Ramos (cell line): Measurements from ENCODE around the gene SRRT.
"Not testable (repeated sequence)": the region's sequence is repeated elsewhere in the genome, so short reads cannot be mapped to it uniquely, and the experiment has no call there.

Experiments used
- in situ Hi-C: fragments of 300-500 bp; cut with MboI; formaldehyde crosslinking; loops from one replicate; pipeline ENCODE4 v1.14.3; 2022; ENCODE audit warnings: low sequenced_read_pairs; ENCODE audit not compliant: unreplicated experiment

SRRT gene

DNA sequence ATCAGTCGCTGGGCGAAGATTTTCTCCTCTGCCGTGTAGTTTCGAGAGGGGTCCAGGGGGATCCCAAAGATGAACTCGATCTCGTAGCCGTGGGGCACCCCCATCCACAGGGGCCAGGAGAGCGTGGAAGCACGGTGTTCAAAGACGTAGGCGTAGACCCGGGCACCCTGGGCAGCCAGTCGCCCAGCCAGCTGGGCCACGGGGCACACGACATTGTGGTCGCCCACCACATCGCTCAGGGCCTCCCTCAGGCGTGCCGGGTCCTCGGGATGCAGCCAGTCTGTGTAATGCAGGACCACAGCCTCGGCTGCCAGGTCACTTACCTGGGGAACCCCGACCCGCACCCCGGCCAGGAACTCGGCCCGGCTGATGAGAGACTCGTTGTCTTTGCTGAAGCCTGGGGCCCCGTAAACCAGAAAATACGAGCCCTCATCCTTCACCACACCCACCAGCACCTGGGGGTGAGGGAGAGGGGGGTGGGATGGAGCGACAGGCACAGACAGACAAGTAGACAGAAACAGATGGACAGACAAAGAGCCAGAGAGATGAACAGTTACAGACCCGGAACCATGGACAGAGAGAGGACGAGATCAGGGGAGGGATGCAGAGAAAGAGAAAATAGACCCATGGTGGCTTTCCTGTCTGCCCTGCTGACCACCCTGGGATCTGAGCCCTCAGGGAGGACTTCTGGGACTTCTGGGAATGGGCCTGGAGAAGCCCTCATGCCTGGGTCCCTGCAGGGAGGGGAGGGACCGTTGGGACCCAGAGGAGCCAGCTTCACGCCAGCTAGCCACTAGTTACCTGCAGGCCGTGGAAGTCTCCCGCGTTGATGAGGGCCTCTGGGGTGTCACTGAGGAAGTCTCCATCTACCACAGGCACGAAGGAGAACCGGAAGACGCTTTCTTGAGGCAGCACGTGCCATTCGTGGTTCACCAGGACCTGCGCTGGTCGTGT is 17.7 kb downstream of the SRRT start:
- in situ Hi-C loops, result loop anchor here (5.0 to 10.0 kb wide), 2 partner anchors 175 to 402 kb away; no protein-coding TSS in a partner anchor

DNA sequence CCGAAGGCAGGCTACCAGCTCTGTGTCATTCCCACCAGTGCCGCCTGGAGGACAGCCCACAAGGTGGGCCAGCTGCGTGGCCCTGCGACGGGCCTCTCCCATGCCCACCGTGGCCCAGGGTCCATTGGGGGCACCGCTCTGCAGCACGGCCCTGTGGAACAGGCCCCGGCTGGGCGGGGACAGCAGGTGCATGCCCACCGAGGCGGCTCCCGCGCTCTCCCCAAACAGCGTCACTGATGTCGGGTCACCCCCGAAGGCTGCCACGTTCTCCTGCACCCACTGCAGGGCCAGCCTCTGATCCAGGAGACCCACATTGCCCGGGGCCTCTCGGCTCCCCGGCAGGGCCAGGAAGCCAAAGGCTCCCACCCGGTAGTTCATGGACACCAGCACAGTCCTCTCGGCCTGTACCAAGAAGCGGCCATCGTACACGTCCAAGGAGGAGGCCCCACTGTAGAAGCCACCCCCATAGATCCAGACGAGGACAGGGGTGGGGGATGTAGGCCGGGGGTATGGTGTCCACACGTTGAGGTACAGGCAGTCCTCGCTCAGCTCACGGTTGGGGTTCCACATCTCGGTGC is 18.5 kb downstream of the SRRT start:
- in situ Hi-C loops, result loop anchor here (5.0 to 10.0 kb wide), 2 partner anchors 174 to 401 kb away; no protein-coding TSS in a partner anchor

DNA sequence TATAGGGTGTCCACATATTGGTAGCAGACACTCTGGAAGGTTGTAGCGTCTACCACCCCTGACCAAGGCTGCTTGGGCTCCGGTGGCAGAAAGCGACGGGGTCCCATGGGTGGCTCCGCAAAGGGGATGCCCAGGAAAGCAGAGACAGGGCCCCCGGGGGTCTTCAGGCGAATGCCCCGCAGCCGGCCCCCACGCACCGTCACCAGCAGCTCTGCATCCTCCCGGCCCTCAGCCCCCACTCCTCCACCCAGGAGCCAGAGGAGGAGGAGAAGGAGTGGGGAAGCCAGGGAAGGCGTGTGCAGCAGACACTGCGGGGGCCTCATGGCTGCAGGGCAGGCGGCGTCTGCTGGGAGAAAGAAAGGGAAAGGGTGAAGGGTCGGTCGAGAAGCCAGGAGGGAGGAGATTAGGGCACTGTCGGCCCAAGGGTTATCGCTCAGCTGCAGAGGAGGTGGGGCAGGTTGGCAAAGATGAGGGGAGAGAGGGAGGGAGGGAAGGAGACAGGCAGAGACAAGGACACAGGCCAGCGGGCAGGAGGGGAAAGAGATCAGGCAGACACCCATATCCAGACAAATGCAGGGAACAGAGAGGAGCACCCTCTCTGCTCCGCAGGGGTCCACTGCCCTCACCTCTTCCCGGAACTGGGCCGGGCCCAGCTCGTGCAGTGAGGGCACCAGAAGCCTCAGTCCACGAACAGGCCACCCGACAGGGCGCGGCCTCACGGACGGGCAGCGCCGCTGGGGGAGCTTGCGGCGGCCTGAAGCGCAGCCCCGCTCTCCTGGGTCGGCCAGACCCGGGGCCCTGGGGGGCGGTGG is 19.2 kb downstream of the SRRT start:
- in situ Hi-C loops, result loop anchor here (5.0 to 10.0 kb wide), 2 partner anchors 173 to 401 kb away; no protein-coding TSS in a partner anchor

DNA sequence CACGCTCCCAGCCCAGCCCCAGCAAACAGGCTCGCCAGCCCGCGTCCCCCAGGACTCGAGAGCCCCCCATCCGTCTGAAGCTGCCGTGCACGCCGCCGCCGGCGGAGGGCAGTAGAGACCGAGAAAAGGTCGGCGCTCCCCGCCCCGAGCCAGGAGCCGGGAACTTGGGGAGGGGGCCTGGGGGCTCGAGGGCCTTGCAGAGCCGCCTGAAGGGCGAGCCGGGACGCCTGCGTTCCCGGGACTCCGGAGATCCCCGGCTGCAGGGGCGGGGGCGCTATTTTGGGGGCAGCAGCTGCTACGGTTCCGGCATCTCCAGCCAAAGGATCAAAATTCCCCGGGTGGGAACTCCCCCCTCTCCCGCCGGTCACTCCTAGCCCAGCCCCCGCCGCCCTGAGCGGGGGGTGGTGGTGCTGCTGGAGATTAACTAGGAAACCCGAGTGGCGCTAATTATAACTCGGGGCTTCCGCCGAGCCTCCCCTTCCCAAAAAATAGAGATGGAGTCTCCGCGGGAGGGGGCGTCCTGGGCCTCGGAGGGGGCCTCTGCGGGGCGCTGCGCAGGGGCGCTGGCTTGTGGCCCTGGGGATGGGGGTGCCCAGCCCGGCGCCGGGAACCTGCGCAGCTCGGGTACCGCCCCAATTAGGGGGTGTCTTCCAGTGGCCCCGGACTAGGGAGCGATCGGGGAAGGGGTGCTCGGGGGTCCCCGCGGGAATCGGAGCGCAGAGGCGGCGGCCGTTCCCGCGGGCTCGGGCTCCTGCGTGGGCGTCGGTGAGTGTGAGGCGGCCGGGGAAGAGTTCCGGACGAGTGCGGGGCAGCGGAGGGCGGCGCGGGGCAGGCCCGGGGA is 20.2 kb downstream of the SRRT start:
- in situ Hi-C loops, result loop anchor here (5.0 to 10.0 kb wide), 2 partner anchors 172 to 400 kb away; no protein-coding TSS in a partner anchor

DNA sequence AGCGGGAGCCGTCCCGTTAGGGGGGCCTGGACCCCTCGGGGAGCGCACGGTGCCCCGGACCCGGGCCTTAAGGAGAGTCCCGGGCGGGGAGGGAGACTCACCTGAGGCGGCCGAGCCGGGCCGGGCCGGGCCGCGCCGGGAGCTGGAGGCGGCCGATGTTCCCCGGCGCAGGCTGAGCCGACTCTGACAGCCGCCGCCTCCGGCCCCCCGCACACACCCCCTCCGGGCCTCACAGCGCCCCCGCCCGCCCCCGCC is 20.7 kb downstream of the SRRT start, which contains the start of gene ACHE:
ACHE (minus strand) TSS at position 188 of the 255 bp plus-strand sequence. CDS start 1,656 bp downstream, outside the sequence.
- in situ Hi-C loops, result loop anchor here (10.0 kb wide), 1 partner anchor 399 kb away; no protein-coding TSS in a partner anchor

DNA sequence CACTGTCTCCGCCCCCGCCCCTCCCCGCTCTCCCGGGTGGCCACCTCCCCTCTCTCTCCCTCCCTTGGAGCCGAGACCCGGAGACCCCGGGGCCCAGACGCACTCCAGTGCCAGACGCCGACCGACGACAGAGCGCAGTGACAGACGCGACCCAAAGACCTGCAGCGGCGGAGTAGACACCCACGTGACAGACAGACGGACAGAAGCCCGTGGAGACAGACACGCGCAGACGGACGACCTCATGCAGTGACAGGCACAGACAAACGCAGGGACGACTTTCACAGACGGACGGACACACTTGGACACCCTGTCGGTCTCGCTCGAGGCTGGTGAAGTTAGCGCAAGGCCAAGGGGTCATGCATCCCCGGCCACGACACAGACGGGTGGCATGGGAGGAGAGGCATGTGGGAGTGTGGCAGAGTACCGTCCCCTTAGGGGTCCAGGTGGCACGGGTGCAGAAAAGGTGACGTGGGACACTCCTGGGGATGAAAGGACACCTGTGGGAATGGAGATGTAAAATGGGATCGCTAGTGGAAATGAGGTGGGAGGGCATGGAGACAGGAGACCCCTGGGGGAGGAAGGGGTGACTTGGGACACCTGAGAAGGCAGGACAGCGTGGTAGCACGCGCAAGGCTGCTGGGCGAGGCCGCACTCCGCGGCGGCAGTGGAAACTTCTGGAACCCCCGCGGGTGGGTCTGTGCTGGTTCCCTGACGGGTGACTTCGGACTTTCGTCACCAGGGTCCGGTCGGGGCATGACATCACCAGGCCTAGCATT is 21.2 kb downstream of the SRRT start:
- in situ Hi-C loops, result loop anchor here (10.0 kb wide), 1 partner anchor 399 kb away; no protein-coding TSS in a partner anchor

DNA sequence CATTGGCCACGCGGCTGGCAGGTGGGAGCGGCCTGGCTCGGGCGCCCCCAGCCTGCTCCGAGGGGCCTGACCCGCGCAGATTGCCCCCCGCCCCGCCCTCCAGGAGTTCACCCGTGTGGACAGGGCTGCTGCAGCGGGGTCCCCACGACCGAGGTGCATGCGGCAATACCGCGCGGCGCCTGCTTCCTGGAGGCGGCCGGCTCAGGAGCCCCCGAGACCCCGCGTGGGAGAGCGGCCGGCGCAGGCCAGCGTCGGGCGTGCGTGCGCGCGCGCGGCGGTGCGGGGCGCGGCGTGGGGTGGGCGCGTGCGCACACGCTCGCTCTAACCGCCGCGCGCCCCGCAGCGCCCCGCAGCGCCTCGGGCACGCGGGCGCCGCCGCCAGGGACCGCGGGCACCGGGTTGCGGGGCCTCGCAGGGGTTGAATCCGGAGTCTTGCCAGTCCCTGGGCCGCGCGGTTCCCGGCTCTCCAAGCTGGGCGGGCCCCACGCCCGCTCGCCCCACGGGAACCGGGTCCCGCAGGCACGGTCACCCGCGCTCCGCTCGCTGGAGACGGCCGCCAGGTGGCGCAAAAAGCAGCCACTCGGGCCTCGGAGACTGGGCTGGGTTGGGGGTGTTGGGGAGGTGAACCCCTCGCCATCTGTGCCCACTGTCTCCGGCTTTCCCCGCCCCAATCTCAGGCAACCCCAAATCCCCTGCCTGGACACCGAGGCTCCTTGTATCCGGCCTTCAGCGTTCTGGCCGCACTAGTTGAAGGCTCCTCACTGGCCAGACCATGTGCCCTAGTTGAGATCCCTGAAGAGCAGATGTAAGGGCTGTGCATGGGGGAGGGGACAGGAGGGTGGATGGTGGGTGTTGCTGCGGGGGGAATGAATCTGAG is 22.1 kb downstream of the SRRT start:
- in situ Hi-C loops, result loop anchor here (10.0 kb wide), 1 partner anchor 398 kb away; no protein-coding TSS in a partner anchor

DNA sequence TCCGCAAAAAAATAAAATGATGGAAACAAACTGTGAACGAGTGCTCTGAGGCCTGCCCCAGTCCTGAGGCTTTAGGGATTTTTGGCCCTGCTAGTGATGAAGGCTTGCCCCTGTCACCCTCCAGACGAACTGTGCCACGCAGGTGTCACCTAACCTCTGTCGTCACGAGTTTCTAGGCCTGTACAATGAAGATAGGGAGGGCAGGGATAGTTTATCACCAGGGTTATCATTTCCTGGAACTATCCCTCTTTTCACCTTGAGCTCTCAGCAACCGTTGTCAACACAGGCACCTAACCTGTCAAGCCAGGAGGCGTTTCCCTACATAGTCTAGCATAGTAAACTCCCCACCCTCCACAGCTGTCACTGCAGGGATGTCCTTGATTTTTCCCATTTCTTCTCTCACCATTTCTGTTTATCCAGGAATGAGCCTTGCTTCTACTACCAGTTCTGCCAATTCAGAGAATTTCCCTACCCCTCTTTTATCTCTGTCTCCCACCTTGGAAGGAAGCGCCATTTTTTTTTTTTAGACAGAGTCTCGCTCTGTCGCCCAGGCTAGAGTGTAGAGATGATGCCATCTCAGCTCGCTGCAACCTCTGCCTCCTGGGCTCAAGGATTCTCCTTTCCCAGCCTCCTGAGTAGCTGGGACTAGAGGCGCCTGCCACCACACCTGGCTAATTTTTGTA is 23.0 kb downstream of the SRRT start:
- in situ Hi-C loops, result loop anchor here (10.0 kb wide), 1 partner anchor 397 kb away; no protein-coding TSS in a partner anchor

DNA sequence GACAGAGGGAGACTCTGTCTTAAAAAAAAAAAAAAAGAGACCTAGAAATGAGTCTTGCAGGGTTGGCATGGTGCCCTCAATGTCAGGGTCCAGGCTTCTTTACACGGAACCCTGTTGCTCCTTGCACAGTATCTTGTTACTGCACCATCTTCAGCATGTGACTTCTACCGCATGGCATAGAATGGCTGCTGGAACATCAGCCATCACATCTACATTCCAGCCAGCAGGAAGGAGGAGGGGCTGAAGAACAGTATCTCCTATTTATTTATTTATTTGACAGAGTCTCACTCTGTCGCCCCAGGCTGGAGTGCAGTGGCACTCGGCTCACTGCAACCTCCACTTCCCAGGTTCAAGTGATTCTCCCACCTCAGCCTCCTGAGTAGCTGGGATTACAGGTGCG is 24.5 kb downstream of the SRRT start:
- in situ Hi-C loops, result loop anchor here (10.0 kb wide), 1 partner anchor 395 kb away; no protein-coding TSS in a partner anchor

DNA sequence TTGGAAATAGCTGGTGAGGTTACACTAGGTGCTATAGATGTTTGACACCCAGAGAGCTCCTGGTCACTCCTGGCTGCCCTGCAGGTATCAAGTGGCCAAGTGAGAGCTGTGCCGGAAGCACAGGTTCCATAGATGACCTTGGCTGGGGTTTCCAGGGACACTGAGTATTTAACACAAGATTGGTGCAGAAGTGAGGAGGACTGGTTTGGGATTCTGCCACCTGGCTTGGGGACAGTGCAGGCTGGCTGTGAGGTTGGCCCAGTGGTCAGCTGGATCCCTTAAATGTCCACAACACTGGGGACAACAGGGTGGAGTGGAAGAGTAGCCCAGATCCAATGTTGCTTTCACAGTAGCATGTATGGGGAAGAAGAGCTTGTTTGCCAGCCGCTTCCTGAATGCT is 26.1 kb downstream of the SRRT start:
- in situ Hi-C loops, result no loop called here

DNA sequence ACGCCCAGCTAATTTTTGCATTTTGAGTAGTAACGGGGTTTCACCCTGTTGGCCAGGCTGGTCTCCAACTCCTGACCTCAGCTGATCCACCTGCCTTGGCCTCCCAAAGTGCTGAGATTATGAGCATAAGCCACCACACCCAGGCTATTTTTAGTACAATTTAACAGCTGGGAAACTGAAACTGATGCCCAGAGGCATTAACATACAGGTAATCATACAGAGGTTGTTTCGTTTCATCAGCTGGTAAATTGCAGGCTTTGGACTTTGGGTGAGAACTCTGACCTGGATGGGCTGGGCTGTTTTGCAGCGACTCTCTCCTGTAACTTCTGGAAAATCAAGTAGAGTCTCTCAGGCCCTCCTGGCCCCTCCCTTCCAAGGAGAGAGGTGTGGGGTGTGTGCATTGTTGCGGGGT is 27.0 kb downstream of the SRRT start:
- in situ Hi-C loops, result no loop called here

DNA sequence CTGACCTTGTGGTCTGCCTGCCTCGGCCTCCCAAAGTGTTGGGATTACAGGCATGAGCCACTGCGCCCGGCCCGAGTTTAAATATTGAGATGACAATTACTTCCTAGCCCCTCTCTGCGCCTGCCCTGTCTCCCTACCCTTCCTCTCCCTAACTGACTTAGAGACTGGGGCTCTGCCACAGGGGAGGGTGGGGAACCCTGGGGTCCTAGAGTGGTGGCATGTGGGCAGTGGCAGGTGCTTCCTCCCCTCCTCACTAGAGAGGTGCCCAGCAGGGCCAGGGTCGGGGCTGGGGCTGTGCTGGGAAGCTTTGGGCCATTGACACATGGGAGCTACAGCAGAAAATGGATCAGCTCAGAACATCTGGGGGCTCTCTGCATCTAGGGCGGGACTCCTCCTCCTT is 27.7 kb downstream of the SRRT start:
- in situ Hi-C loops, result no loop called here

DNA sequence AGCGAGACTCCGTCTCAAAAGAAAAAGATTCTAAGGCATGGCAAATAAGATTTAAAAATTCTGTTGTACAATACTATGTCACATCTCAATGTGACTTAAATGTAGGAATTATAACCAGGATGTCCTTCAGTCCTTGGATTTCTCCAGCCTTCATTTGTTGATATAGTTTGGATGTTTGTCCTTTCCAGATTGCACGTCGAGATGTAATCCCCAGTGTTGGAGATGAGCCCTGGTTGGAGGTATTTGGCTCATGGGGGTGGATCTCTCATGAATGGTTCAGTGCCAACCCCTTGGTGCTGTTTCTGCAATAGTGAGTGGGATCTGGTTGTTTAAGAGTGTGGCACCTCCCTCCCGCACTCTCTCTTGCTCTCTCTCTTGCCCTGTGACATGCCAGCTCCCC is 33.6 kb downstream of the SRRT start:
- in situ Hi-C loops, result no loop called here

DNA sequence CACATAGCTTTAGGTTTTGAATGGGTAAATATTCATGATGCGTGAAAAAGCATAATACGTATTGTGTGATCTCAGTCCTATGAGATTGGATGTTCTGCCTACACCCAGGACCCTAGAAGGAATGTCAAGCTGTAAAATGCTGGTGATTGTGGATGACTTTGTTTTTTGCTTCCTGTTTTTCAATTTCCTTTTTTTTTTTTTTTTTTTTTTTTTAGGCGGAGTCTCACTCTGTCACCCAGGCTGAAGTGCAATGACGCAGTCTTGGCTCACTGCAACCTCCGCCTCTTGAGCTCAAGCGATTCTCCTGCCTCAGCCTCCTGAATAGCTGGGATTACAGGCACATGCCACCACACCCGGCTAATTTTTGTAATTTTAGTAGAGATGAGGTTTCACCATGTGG is 35.5 kb downstream of the SRRT start:
- in situ Hi-C loops, result not testable (repeated sequence)

DNA sequence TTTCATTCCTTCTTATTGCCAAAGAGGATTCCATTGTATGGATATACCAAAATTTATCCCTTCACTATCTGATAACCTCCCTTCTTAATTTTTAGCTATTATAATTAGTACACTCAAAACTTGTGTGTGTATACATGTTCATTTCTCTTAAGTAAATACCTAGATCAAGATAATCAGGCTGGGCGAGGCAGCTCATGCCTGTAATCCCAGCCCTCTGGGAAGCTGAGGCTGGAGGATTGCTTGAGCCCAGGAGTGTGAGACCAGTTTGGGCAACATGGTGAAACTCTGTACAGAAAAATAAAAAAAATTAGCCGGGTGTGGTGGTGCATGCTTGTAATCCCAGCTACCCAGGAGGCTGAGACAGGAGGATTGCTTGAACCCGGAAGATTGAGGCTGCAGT is 36.6 kb downstream of the SRRT start:
- in situ Hi-C loops, result no loop called here

DNA sequence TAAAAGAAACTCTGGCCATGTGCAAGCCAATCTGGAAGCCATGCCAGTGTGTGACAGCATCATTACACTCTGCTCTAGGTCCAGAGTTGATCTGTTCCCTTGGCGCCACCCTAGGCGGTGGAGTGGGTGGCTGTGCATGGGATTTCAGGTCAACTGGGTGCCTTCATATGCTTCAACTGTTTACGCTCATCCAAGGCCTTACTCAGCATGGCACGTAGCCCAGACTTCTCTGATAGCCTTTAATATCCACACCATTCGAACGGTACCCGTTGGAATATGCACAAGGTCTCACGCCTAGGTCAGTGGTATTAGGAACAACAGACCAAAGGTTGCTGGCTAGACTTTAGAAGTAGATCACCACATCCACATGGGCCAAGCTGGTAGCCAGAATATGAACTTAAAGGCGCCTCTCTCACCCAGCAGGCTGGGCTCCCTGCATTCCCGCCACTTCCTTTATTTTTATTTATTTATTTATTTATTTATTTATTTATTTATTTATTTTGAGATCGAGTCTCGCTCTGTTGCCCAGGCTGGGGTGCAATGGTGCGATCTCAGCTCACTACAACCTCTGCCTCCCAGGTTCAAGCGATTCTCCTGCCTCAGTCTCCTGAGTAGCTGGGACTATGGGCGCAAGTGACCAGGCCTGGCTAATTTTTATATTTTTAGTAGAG is 39.4 kb downstream of the SRRT start:
- in situ Hi-C loops, result no loop called here
